Omental fat pad (tissue), 4 donors: ENCODE data around the gene RIMBP2. TPM values are rescaled to one million over a fixed set of nuclear protein-coding genes. Genes with fewer than 3 reads are reported as not detected.

Source experiments
- ATAC-seq: fragments of 150-250 bp; one replicate; pipeline ENCODE4 v1.9.1; 2016; ENCODE audit warnings: mild to moderate bottlenecking, moderate library complexity; ENCODE audit not compliant: low FRiP score
- DNase-seq: peaks from one replicate; pipeline ENCODE4 v3.0.0-alpha.2; 2019; ENCODE audit warnings: low spot score
- CTCF ChIP-seq, 3 donors: fragments of 450-650 bp; IDR thresholded peaks; one replicate each; pipeline ENCODE4 v1.5.1; 2016 to 2017; ENCODE audit warnings: antibody characterized with exemption in 3 of 3, mild to moderate bottlenecking in 3 of 3, moderate library complexity in 2 of 3
- total RNA-seq, 4 donors: library from RNA; depleted of rRNA; stranded (reverse); fragments of >200 nt; gene quantifications; one replicate each; pipeline ENCODE4 v1.1.0, GENCODE V29; 2016

The RIMBP2 gene
- total RNA-seq, 4 donors from 2014 or later = 0.36 to 3.2 (median 1.6) TPM; not detected in 1

GRCh38 chr12:130642856-130643255, 73.2 kb downstream of the RIMBP2 start:
- DNase-seq = no peak
- TF ChIP-seq CTCF (IDR thresholded peaks at IDR 0.05) = no peak

GRCh38 chr12:130641533-130642184, 74.4 kb downstream of the RIMBP2 start:
- no peak for TF ChIP-seq CTCF (IDR thresholded peaks at IDR 0.05)
- DNase-seq (no peak), ATAC-seq (no peak)

More at GRCh38 chr12:130642856-130643255, 73.2 kb downstream of the RIMBP2 start:
- no peak for ATAC-seq

- no peak for ATAC-seq
- DNase-seq = no peak
- TF ChIP-seq CTCF (IDR thresholded peaks at IDR 0.05) = no peak
Measured at GRCh38 chr12:130640901-130641300, 75.2 kb downstream of the RIMBP2 start.

- no peak for ATAC-seq
- DNase-seq = no peak
- no peak for TF ChIP-seq CTCF (IDR thresholded peaks at IDR 0.05)
Measured at GRCh38 chr12:130640496-130640895, 75.6 kb downstream of the RIMBP2 start.

- no peak for DNase-seq
- no peak for TF ChIP-seq CTCF (IDR thresholded peaks at IDR 0.05)
- ATAC-seq = no peak
Measured at GRCh38 chr12:130639476-130640424, 76.3 kb downstream of the RIMBP2 start.

GRCh38 chr12:130636370-130636769, 79.7 kb downstream of the RIMBP2 start:
- ATAC-seq (no peak), DNase-seq (no peak)
- no peak for TF ChIP-seq CTCF (IDR thresholded peaks at IDR 0.05)
